Mononuclear cell (primary cell): Measurements from ENCODE around the gene CCNL2. TPM values are rescaled to one million over a fixed set of nuclear protein-coding genes. Genes with fewer than 3 reads are reported as not detected.
A peak's percentile ranks its signal among the peaks of the same experiment; 100 is the strongest.

Experiments used
- H3K27me3 ChIP-seq: 2 replicates; pipeline ENCODE4 v1.6.0; 2011; ENCODE audit warnings: low read length, control low read depth; ENCODE audit not compliant: insufficient read depth
- H3K4me1 ChIP-seq: 2 replicates; pipeline ENCODE4 v1.5.1; 2011; ENCODE audit warnings: mild to moderate bottlenecking, low read length, control low read depth; ENCODE audit not compliant: insufficient read depth
- H3K4me3 ChIP-seq: 2 replicates; pipeline ENCODE4 v1.5.1; 2011; ENCODE audit warnings: mild to moderate bottlenecking, low read length, moderate library complexity
- H3K9me3 ChIP-seq: 2 replicates; pipeline ENCODE4 v1.5.1; 2011; ENCODE audit warnings: low read depth, mild to moderate bottlenecking, control low read depth, low read length
- total RNA-seq: library from RNA; depleted of rRNA; stranded (reverse); fragments of >200 nt; gene quantifications from one replicate; pipeline ENCODE4 v1.2.3, GENCODE V29; 2012

The CCNL2 gene
- total RNA-seq, 1 donor = 127 TPM

DNA sequence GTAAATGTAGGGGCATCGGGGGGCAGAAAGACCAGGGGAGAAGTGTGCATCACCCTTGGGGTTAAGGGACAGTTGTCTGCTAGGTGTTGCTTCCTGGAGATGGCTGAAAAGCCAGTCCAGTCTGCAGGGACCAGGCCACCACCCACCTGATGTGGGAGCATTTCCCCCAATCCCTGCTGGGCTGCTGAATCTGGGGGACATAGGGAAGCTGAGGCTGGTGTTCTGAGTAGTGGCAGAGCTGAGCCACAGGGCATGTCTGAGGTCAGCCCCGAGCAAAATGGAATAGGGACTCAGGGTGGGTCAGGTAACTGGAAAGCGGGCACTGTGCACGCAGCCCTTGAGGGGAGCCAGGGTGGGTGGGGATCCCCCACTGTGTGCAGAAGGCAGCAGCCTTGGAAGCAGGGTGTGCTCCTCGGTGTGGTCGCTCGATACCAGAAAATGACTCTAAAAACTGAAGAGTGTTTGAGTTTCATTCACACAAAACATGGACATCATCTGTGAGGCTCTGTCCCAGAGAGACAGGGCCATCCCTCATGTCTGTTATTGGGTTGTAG is 2.4 kb upstream of the CCNL2 start:
- Histone ChIP-seq H3K4me1 (peaks cover 50% of the 10 kb centered on the region), H3K27me3 (no peaks in the 10 kb centered on the region), H3K4me3 (no peak overlapping the region), H3K9me3 (no peaks in the 10 kb centered on the region)

DNA sequence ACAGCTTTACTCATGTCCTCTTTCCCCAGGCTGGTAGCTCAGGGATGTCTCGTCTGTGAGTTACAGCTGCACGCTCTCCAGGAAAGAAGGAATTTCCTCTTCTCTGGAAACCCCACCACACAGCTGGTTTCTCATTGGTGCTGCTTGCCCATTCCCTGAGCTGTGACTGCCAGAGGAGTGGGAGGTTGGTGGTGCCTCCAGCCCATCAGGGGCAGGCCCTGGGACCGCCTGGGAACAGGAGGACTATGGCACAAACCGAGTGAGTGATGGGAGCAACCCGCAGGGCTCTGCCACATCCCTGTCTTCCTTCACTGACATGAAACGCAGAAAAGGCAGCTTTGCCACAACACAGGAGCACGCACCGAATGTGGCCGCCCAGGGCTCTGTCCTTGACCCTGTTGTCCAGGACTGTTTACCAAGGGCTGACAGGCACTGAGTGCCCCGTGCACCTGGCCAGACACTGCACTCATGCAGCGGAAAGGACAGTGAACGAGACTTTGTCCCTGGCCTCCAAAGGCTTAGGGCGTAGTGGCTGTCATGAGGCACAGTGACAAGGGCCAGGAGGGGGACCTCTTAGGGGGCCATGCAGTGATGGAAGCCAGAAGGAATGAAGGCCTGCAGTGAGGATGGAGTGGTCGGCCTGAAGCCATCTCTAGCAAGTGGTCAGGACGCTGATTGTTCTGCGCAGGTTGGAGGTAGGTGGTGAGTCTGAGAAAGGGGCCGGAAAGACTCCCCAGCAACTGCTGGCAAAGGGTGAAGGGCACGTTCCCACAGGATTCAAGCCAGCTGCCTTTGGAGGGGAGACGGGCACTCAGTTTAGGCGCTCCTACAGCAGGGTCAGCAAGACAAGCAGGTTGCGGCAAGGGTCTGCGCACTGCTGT is 1.7 kb upstream of the CCNL2 start:
- H3K4me1 ChIP-seq = peaks cover 43% of the 10 kb centered on the region
- H3K27me3 ChIP-seq = no peaks in the 10 kb centered on the region
- no peak overlapping the region for H3K4me3 ChIP-seq
- no peaks in the 10 kb centered on the region for H3K9me3 ChIP-seq

- no peaks in the 10 kb centered on the region for H3K27me3 ChIP-seq
- H3K4me1 ChIP-seq = peaks cover 35% of the 10 kb centered on the region
- peak overlapping the region; percentile 94 for H3K4me3 ChIP-seq
- H3K9me3 ChIP-seq = no peaks in the 10 kb centered on the region
Measured at GRCh38 chr1:1399872-1400575, 889 bp upstream of the CCNL2 start.

- H3K4me1 ChIP-seq = peaks cover 35% of the 10 kb centered on the region
- H3K9me3 ChIP-seq = no peaks in the 10 kb centered on the region
- peak overlapping the region; percentile 94 for H3K4me3 ChIP-seq
- H3K27me3 ChIP-seq = no peaks in the 10 kb centered on the region
Measured at GRCh38 chr1:1398677-1399186, 403 bp downstream of the CCNL2 start.

DNA sequence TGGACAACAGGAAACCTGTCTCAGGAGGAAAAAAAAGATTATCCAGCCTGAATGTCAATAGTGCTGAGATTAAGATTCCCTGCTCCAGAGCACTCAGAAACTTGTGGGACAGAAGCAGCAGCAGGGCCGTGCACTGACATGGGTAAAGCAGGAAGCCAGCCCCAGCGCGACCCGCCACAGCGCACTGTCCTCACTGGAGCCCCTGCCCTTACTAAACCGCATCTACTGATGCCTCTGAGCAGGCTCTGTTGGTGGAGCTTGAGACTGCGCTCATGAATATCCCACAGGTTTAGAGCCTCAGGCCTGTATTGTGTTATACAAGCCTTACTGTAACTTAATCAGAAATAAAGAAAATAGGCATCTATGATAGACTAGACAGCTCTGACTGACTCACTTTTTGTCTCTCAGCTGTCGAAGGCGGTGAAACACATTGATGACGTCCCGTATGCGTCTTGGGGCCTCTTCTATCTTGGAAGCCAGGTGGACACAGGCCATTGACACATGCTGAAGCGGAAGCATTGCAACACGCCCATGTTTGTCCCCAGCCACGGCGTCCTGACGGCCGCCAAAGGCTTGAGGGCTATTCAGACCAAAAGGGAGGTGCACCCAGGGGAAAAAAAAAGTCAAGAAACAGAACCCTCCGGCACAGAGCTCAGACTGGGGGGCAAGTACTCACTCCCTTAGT is 1.2 kb downstream of the CCNL2 start:
- Histone ChIP-seq H3K27me3 (no peaks in the 10 kb centered on the region), H3K4me3 (peak overlapping the region; percentile 94), H3K9me3 (no peaks in the 10 kb centered on the region), H3K4me1 (peaks cover 35% of the 10 kb centered on the region)

DNA sequence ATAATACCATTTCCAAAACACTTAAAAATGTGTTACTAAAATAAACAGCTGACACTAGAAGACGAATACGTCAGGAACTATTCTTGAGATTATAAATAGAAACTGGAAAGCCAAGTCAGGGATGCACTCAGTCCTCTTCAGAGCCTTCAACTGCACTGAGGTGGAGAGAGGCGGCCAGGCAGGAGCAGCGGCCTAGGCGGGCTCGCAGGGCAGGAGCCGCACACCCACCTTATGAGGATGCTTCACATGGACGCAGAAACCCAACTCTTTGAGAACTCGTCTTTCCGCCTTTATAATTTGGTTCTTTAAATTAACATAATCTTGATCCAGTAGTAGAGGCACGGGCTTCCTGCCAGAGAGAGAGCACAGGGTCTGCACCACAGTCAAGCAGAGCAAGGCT is 4.0 kb downstream of the CCNL2 start:
- Histone ChIP-seq H3K9me3 (no peaks in the 10 kb centered on the region), H3K4me1 (peaks cover 25% of the 10 kb centered on the region), H3K4me3 (no peak overlapping the region), H3K27me3 (no peaks in the 10 kb centered on the region)

DNA sequence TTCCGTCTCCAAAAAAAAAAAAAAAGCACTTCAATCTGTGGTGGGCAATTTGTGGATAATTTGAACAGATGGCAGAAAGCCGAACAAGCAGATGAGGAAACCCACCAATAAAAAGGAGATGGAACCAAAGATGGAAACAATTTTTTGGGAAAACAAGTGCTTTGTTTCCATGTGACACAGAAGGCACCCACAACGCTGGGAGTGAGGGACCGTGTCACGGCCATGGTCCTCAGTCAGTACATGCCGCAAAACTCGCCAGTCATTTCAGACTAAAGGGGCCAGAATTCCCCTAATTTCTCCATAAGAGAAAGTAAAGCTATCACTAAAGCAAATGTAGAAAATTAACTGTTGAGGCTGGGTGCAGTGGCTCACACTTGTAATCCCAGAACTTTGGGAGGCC is 5.0 kb downstream of the CCNL2 start:
- Histone ChIP-seq H3K9me3 (no peaks in the 10 kb centered on the region), H3K4me1 (peaks cover 19% of the 10 kb centered on the region), H3K4me3 (no peak overlapping the region), H3K27me3 (no peaks in the 10 kb centered on the region)

DNA sequence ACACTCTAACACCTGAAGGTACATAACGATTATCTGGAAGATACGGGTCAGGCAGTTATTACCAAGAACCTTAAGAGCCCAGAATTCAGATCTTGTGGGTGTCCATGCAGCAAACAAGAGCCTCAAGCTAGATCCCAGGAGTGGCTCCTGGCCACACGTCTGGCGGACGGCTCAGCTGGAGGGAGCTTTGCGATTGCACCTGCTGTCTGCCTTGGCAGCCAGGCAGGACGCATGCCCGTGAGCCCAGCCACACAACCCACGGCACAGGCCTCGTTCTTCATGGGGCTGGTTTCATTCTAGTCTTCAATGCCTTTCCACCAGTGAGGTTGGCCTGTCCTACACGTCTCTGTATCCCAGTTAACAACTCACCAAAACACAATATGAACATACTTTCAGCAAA is 5.7 kb downstream of the CCNL2 start:
- Histone ChIP-seq H3K4me3 (no peak overlapping the region), H3K9me3 (no peaks in the 10 kb centered on the region), H3K27me3 (no peaks in the 10 kb centered on the region), H3K4me1 (peaks cover 17% of the 10 kb centered on the region)

- no peaks in the 10 kb centered on the region for H3K9me3 ChIP-seq
- peaks cover 13% of the 10 kb centered on the region for H3K4me1 ChIP-seq
- H3K4me3 ChIP-seq = no peak overlapping the region
- H3K27me3 ChIP-seq = no peaks in the 10 kb centered on the region
Measured at GRCh38 chr1:1393014-1393413, 6.1 kb downstream of the CCNL2 start.

DNA sequence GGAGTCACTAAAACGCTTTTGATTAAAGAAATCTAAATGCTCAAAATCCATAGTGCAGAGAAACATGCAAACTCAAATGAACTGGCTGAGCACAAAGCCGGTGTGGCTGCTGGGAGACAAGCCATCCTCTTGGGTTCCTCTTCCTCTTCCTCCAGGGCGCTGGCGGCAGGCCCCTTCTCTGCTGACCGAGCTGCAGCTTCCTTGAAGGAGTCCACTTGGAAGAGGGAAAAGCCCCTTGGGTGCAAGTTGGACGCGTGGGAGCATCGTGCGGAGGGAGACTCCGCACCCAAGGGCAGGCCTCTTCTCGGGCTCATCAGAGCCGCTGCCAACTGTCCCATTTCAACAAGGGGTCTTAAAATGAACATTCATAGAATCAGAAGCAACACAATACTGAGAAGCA is 7.9 kb downstream of the CCNL2 start:
- Histone ChIP-seq H3K27me3 (no peaks in the 10 kb centered on the region), H3K4me1 (no peaks in the 10 kb centered on the region), H3K4me3 (no peak overlapping the region), H3K9me3 (no peaks in the 10 kb centered on the region)

GRCh38 chr1:1390675-1391074 is 8.5 kb downstream of the CCNL2 start:
- Histone ChIP-seq H3K4me3 (no peak overlapping the region), H3K27me3 (no peaks in the 10 kb centered on the region), H3K4me1 (no peaks in the 10 kb centered on the region), H3K9me3 (no peaks in the 10 kb centered on the region)

DNA sequence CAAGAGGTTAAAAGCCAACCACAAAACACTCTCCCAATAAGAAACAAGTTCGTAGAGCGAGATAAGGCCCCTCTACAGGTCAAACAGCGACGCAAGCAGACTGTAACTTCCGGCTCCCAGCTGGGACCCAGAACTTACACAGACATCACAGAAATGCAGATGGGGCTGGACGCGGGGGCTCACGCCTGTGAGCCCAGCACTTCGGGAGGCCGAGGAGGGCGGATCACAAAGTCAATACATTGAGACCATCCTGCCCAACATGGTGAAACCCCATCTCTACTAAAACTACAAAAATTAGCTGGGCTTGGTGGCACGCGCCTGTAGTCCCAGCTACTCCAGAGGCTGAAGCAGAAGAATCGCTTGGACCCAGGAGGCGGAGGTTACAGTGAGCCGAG is 11.1 kb downstream of the CCNL2 start:
- no peaks in the 10 kb centered on the region for H3K27me3 ChIP-seq
- no peak overlapping the region for H3K4me3 ChIP-seq
- no peaks in the 10 kb centered on the region for H3K4me1 ChIP-seq
- no peaks in the 10 kb centered on the region for H3K9me3 ChIP-seq

- no peaks in the 10 kb centered on the region for H3K9me3 ChIP-seq
- no peaks in the 10 kb centered on the region for H3K4me1 ChIP-seq
- H3K27me3 ChIP-seq = no peaks in the 10 kb centered on the region
- H3K4me3 ChIP-seq = no peak overlapping the region
Measured at GRCh38 chr1:1387098-1388077, 11.7 kb downstream of the CCNL2 start.

GRCh38 chr1:1385931-1386330 is 13.2 kb downstream of the CCNL2 start:
- Histone ChIP-seq H3K4me1 (no peaks in the 10 kb centered on the region), H3K9me3 (no peaks in the 10 kb centered on the region), H3K27me3 (no peaks in the 10 kb centered on the region), H3K4me3 (no peak overlapping the region)
